Pulmonary artery endothelial cell (primary cell): ENCODE results near the gene CRIP2. TPM values are rescaled to one million over a fixed set of nuclear protein-coding genes. Genes with fewer than 3 reads are reported as not detected.

Experiments
- DNase-seq: peaks from one replicate; pipeline ENCODE4 v3.0.0-alpha.2; 2011; ENCODE audit warnings: low read depth, low spot score
- total RNA-seq: library from RNA; depleted of rRNA; stranded (reverse); fragments of >200 nt; gene quantifications from 2 replicates; pipeline ENCODE4 v1.2.3, GENCODE V29; 2014

The CRIP2 gene
- total RNA-seq, 1 donor from 2014 or later = 183 TPM

DNA sequence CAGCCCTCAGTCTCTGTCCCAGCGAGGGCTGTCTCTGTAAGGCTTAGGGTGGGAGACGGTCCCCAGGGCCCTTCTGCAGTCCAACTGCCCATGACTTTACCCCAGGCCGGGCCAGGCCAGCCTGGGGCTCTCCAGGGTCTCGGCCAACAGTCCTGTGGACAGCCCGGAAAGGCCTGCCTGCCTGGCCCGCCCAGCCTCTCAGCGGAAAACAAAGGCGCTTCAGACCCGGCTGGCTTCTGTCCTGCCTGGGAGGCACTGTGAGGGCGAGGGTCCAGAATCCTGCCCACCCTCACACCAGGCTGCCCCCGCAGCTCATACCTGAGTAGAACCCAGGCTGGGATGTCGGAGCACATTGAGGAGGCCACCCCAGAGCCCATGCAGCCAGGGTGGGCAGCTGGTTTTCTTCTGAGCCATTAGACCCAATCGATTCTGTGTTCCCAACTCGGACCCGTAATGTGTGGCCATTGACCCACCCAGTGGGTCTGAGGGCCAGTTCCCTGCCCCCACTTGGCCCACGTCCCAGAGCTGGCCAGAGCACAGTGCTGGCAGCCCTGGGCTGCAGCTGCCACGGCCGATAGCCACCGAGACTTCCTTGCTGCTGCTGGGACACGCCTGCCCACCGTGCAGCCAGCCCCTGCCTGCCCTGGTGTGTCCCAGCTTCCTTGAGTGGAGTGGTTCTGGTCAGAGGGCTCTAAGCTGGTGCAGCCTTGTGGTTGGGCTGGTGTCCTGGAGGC, 1.6 kb downstream of the CRIP2 start:
- DNase-seq = no peak

DNA sequence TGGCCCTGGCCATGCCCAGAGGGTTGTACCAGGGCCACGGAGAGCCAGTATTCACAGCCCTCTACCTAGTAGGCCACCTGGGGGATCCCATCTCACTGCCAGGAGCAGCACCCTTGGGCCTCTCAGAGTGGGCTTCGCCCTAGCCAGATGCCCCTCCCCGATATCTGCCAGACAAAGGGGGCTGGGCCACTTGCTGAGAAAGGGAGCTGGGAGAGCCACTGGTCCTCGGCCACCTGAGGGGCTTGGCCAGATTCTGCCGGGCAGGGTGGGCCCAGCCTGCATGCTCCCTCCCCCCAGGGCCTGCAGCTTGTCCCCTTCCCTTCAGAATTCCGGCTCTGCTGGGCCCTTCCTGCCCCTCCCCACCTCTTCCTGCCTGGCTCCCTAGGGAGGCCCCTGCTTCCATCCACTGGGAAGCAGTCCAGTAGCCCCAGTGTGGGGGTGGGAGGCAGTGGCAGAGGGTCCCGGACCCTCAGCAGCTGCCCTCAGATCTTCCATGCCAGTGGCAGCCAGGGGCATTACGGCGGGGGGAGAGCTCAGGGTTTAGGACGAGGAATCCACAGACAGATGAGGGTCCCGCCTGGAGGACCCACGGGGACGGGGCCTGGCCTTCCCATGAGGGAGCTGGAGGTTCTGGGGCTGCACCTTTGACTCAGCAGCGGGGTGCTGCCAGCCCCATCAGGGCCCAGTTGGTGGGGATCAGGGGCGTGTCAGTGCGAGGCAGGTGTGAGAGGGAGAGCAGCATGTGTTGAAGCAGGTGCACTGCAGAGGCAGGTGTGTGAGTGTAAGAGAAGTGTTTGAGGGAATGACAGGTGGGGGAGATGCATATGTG, 2.4 kb downstream of the CRIP2 start:
- no peak for DNase-seq

DNA sequence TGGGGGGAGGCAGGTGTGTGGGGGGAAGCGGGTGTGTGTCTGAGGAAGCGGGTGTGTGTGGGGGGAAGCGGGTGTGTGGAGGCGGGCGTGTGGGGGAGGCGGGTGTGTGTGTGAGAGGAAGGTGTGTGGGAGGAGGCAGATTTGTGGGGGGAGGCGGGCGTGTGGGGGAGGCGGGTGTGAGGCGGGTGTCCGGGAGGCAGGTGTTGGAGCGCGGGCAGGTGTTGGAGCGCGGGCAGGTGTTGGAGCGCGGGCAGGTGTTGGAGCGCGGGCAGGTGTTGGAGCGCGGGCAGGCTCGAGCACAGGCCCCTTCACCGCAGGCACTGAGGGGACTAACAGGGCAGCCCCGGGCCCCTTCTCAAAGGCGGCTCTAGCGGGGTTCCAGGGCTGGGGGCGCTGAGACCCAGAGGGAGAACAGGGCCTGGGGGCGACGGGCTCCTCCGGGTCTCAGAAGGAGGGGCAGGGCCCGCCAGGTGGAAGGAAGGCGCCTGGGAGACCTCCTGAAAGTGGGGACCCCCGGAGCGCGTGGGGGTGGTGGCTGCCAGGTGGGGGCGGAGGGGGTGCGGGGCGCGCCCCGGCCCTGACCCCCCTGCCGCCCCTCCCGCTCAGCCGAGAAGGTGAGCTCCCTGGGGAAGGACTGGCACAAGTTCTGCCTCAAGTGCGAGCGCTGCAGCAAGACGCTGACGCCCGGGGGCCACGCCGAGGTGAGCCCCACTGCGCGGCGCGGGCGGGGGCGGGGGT, 3.2 kb downstream of the CRIP2 start:
- DNase-seq = no peak

DNA sequence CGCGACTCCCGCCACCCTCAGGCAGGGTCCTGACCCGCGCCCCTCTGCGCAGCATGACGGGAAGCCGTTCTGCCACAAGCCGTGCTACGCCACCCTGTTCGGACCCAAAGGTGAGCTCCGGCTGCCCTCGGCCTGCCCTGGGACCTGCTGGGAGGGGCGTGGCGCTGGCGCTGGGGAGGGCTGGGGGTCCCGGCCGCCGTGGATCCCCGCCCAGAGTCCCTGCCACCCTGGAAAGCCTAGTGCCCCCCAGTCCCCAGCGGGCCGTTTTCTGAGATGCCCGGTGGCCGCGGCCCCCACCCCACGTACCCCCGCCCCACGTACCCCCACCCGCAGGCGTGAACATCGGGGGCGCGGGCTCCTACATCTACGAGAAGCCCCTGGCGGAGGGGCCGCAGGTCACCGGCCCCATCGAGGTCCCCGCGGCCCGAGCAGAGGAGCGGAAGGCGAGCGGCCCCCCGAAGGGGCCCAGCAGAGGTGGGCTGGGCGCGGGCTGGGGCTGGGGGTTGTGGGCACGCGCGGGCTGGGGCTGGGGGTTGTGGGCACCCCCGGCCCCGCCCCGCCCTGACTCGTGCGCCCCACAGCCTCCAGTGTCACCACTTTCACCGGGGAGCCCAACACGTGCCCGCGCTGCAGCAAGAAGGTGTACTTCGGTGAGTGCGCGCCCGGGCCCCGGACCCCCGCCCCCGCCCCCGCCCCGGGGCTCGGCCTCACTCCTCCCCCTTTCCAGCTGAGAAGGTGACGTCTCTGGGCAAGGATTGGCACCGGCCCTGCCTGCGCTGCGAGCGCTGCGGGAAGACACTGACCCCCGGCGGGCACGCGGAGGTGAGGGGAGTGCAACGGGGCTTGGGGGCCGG, 4.0 kb downstream of the CRIP2 start:
- DNase-seq = no peak

DNA sequence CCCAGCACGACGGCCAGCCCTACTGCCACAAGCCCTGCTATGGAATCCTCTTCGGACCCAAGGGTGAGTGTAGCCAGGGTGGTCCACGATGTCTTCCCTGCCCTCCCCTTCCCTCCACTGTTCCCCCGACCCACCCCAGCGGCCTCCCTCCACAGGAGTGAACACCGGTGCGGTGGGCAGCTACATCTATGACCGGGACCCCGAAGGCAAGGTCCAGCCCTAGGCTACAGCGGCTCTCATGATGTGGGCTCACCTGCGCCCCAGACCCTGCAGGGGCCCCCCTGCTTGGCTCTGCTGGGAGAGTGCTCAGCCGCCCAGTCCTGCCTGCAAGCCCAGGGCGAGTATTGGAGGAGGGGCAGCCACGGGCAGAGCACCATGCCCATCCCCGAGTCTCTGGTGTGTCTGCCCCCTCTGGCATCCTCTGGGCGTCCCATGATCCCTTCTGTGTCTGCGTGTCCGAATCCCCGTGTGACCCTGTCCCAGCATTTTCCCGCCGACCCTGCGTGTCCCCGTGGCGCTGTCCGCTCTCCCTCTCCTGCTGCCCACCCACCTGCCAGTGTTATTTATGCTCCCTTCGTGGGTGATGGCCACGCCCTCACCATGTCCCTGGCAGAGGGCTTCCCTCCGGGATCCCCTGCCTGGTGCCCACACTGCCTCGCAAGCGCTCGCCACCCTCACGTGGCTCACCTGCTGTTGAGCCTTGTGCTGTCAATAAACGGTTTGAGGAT, 5.0 kb downstream of the CRIP2 start:
- DNase-seq = no peak

DNA sequence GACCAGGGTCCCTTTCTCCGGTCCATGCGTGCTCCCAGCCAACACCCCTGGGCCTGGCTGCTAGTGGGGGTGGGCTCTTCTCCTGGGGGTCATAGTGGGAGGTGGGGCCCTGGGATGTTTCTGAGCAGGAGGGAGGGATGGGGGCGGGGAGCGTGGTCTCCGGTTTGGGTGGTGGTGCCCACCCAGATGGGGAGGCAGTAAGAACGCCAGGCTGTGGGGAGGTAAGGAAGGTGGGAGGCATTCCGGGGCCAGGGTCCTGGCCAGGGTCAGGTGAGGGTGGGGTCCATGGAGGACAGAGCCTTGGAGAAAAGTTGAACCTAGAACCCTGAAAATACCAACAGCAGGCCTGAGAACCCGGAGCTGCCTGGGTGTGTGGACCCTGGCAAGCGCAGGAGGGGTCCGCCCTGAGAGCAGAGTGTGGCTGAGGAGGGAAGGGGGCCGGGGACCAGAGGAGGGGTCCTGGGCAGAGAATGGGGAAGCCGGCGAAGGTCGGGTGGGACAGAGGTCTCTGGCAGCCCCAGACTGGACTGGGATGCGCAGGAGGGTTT, 5.7 kb downstream of the CRIP2 start:
- DNase-seq = no peak

DNA sequence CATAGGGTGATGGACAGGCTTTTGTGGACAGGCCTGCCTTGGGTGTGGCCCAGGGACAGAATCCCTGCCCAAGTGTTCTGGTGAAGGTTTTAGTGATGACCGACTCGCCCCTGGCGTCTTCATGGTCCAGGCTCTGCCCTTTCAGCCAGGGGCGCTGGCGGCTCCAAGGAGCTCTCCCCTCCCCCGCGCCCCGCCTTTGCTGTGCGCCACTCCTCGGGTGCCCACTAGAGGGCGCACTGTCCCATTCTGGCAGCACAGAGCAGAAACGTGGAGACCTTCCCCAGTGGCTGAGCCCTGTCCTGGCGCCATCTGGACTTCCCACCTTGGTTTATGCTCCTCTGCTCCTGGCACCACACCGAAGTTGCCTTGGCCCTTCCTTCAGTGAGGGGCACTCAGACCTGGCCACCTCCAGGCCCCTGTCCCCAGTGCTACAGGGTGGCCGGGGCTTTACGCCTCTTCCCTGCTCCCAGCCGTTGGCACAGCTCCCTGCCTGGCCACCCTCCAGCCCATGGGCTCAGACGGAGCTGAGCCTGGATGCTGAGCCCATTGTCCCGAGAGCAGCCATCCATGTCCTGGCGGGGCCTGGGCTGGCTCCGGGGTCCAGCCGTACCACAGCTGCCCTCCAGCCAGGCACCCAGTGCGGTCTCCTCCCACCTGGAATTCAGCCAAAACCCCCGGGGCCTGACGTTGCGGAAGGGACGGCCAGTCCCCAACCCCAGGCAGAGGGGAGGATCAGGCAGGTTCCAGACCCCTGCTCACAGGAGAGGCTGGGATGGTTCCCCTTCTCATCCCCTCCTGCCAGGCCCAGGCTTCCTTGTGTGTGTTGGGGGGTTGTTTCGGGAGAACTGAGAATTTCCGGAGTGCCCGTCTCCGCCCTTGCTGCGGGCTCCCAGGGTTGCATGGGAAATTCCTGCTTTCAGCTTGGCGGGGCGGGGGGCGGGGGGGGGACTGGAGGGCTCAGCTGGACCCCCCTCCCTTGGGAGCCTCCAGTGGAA, 6.5 kb downstream of the CRIP2 start:
- no peak for DNase-seq

DNA sequence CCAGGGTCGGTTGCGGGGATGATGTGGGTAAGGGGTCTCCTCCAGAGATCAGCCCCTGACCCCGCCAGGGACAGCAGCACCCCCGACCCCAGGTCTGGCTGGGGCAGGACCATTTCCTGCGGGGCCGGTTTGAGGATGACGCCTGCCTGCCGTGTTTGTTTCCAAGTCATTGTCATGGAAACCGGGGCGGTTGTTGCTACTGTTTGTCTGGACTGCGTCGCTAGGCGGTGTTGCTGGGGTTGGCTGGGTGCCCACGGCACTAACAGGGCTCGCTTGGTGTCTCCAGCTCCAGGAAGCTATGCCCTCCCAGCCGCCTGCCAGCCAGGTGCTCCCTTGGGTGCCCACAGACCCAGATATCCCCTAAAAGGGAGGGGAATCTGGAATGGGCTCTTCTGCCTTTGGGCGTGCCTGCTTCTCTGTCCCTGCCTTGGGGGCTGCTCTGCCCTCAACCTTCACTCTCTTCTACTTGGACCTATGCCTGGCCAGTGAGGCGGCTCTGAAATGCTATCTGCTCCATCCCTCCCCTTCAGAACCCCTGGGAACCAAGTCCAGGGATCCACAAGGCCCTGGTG, 7.4 kb downstream of the CRIP2 start:
- peak; percentile 94 for DNase-seq

DNA sequence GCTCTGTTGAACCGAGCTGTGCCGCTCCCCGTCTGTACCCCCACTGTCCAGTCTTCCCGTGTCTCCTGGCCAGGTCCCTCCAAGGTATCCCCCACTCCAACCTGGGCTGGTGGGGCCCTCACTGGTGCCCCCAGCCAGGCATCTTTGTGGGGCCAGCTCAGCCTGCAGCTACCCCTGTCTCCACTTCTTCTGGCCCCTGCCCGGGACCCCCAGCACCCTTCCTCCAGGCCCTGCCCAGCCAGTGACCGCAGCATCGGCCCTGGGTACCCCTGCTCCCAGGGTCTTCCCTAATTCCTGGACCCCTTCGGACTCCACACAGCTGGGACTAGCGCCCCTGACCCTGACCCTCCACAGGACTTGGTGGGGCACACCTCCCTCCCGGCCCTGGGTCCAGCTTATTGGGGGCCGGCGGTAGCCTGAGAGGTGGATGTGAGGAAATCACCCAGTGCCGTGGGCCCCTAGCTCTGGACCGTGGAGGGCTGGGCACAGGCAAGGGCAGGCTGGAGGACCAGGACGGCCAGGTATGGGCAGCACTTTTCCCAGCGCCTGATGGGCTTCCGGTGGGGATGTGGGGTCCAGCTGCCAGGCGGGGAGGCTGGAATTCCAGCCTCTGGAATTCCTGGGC, 8.0 kb downstream of the CRIP2 start:
- DNase-seq = no peak

DNA sequence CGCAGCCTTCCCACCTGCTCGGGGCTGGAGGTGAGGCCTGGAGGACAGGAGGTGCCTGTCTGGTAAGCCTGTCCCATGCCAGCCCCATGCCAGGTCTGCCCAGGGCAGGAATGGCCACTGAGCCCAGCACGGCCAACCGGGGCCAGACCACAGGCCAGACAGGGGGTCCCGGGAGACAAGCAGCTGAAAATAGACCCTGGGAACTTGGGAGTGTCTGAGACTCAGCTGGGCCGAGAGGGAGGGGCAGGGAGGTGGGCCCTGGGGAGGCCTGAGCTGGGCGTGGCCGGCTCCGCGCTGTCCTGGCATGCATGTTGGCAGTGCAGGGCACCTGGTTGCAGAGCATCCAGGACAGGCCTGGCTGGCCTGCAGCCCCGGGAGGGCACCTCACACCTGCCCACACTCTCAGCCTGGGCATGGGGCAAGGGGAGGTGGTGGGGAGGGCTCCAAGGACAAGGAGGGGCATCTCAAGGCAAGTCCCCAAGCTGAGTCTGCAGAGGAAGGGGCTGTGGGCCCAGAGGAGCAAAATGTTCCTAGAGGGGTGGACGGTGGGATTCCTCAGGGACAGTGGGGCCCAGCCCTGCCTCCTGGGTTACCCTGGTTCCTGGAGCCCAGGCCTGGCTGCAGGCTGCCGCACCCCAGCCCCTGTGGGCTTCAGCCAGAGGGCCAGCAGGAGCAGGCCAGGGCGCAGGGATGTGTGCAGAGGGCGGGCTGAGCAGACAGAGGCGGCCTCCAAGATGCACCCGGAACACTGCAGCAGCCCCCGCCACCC, 8.9 kb downstream of the CRIP2 start:
- no peak for DNase-seq

DNA sequence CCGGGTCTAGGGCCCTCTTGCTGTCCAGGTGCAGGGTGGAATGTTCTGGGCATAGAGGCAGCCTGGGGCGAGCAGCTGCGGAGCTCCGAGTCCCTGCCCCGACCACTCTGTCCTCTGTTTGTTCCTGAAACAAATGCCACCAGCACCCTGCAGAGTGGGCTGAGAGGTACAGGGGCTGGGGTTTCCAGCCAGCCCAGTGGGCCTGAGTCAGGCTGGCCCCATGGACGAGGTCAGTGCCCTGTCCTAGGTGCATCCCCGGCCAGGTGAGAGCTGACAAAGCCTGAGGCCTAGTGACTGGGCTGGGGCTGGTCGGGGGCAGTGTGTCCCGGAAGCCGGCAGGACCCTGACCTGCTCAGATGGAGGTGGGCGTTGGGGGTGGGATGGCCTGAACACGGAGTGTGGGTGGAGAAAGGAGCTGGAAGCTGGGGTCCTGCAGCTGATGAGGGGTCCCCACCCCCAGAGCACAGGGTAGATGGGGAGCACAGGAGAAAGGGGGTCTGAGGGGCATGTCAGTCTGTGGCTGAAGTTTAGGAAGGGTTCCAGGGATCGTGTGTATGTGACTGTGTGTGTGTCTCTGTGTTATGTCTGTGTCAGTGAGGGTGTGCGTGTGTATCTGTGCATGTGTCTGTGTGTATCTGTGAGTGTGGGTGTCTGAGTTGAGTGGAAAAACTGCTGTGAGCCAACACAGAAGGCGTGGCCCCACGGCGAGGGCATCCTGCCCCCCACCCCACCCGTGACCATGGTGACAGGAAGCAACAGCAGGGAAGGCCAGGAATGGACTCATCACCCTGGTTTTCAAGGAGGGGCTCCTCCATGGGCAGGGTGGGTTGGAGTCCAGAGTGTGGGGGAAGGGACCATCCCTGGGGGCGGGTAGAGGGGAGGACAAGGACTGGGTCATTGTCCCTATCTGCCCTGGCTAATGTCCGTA, 9.7 kb downstream of the CRIP2 start:
- DNase-seq = no peak

DNA sequence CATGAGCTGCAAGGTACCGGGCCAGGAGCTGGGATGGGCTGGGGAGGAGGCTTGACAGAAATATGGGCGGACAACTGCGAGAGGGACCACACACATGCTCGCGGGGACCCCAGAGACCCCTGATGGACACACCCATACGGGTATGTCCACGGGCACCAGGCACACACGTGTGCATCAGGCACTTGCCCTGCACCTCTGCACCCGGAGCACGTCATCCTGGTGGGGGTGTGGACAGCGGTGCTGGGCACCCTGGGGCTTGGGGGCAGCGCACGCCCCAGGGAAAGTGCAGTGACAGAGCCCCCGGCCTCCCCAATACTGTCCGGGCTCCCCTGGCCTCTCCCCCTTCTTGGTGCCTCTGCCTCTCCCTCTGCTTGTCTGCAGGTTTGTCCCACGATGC, 10.4 kb downstream of the CRIP2 start:
- DNase-seq = no peak

DNA sequence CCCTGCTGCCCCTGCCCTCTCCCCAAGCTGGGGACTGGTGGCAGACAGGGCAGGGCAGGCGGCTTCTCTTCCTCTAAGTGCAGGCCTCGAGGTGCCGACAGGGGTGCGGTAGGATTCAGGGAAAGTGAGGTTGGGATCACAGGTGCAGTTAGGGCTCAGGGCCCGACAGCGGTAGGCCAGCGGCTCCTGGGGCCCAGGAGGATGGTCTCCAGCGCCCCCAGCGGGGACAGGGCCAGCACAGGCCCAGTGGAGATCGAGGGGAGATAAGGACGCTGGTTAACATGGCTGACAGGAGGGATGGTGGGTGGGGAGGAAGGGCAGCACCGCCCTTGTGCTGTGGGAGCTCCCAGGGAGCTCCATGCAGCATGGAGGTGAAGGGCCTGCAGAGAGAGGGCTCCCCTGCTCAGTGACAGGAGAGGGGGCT, 11.1 kb downstream of the CRIP2 start:
- no peak for DNase-seq

DNA sequence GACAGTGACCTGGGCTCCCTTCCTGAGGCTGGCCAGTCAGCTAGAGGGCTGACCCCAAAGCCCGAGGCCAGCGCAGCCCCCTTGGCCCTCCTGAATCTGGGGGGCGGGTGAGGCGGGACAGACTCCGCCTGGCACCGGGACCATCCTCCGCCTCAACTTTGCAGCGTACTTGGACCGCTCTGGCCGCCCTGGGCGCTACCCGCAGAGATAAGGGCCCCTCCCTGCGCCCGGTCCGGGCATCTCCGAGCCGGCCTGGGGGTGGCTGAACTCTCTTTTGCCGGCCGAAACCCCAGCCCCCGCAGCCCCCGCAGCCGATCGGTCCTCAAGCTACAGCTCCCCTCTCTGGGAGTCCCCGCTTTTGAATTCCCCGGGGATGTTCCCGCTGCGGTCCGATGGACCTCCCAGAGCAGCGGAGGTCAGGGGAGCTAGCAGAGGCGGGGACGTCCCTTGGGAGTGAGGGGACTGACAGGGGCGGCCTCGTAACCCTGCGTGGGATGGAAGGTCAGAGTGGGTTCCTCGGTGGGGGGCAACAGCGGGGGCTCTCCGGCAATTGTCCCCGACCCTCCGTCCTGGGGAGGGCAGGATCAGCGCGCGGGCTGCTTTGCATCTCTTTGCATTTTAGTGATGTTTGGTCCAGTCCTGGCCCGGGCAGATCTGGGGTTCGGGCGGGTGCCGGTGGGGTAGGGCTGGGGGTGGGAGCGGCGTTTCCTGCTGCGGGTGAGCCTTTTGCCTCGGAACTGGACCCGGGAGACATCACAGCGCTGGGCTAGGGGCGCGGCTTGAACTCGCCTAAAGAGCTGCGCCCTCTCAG, 11.7 kb downstream of the CRIP2 start, which contains the start of gene CRIP1:
CRIP1 (plus strand) TSS at position 724 of the 811 bp plus-strand sequence. CDS start 374 bp downstream, outside the sequence.
- DNase-seq = no peak

DNA sequence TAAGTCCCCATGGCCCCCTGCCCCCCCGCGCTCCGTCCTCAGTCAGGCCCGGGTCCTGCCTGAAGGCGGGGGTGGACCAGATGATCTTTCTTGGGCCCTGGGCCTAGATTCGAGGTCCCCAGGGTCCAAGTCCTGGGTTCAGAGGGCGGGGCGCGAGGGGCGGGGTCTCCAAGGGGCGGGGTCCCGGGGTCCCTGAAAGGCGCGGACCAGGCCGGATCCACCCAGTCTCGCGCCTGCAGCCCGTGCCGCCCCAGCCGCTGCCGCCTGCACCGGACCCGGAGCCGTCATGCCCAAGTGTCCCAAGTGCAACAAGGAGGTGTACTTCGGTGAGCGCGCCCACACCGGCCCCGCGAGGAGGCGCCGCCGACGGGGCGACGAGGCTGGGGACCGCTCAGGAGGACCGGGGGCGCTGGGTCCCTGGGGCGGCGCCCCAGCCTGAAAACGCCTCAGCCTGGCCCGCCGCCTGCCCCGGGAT, 12.4 kb downstream of the CRIP2 start:
- no peak for DNase-seq
